Upper lobe of left lung (tissue), 6 donors: Measurements from ENCODE around the gene CNOT8. TPM values are rescaled to one million over a fixed set of nuclear protein-coding genes. Genes with fewer than 3 reads are reported as not detected.

Source experiments
- ATAC-seq, 2 donors: fragments of 200-7000 bp; cut with Tn5 transposase; one replicate each; pipeline ENCODE4 v1.9.1; 2022; ENCODE audit warnings: mild to moderate bottlenecking in 2 of 2, moderate library complexity in 2 of 2; ENCODE audit not compliant: low FRiP score in 2 of 2
- DNase-seq, 2 donors: peaks; one replicate each; pipeline ENCODE4 v3.0.0-alpha.2; 2019 to 2020
- H3K27ac ChIP-seq, 4 donors: fragments of 200-600 bp; sonication (generic); one replicate each; pipeline ENCODE4 v1.5.1; 2016 to 2019
- H3K27me3 ChIP-seq, 4 donors: fragments of 200-600 bp; sonication (generic); one replicate each; pipeline ENCODE4 v1.5.1; 2017 to 2019
- H3K36me3 ChIP-seq, 4 donors: fragments of 200-600 bp; sonication (generic); one replicate each; pipeline ENCODE4 v1.5.1; 2016 to 2019
- H3K4me1 ChIP-seq, 4 donors: fragments of 200-600 bp; sonication (generic); one replicate each; pipeline ENCODE4 v1.5.1; 2018 to 2019
- H3K4me3 ChIP-seq, 4 donors: fragments of 200-600 bp; sonication (generic); one replicate each; pipeline ENCODE4 v1.5.1; 2017 to 2019; ENCODE audit warnings: mild to moderate bottlenecking in 2 of 4, moderate library complexity in 1 of 4
- H3K9me3 ChIP-seq, 4 donors: fragments of 200-600 bp; sonication (generic); one replicate each; pipeline ENCODE4 v1.5.1; 2018 to 2019
- CTCF ChIP-seq, 6 experiments: fragments of 450-650 bp in 4 of 6; fragments of 200-600 bp in 2 of 6; sonication (generic) in 2 of 6; IDR thresholded peaks; one replicate each; pipeline ENCODE4 v1.5.1; 2016 to 2019; ENCODE audit warnings: antibody characterized with exemption in 6 of 6
- EP300 ChIP-seq, 4 donors: sonication (generic); formaldehyde crosslinking; IDR thresholded peaks; one replicate each; pipeline ENCODE4 v1.5.1; 2017; ENCODE audit warnings: antibody characterized with exemption in 4 of 4, control low read depth in 2 of 4
- POLR2A ChIP-seq, 4 donors: fragments of 450-650 bp; IDR thresholded peaks; one replicate each; pipeline ENCODE4 v1.5.1; 2016 to 2017; ENCODE audit warnings: antibody characterized with exemption in 4 of 4, mild to moderate bottlenecking in 2 of 4
- POLR2AphosphoS5 ChIP-seq, 2 donors: sonication (generic); formaldehyde crosslinking; IDR thresholded peaks; one replicate each; pipeline ENCODE4 v1.5.1; 2017; ENCODE audit warnings: antibody characterized with exemption in 2 of 2
- WGBS, 2 donors: methylation state at CpG; one replicate each; pipeline ENCODE4 v1.1.5; 2017 to 2018; 5-methylcytosine and 5-hydroxymethylcytosine counted together
- small RNA-seq, 4 donors: library from RNA; depleted of rRNA; stranded (forward); fragments of <200 nt; gene quantifications; one replicate each; pipeline ENCODE3, GENCODE V24; 2016
- total RNA-seq, 6 donors: library from RNA; depleted of rRNA in 4 of 6; stranded (reverse); fragments of >200 nt in 4 of 6; gene quantifications; one replicate each; pipeline versions ENCODE4 v1.1.0 to v1.2.1, GENCODE V29; 2016 to 2021
- donor health status: DM: no; HTN: no; CAD: no; lungs with moderate emphysema.
- donor health status: DM: no; HTN: yes; CAD: no; lungs with severe emphysema.

Gene CNOT8
- total RNA-seq, 6 donors from 2014 or later: 54.5 to 189 (median 87.6) TPM

GRCh38 chr5:154923441-154924430, 65.3 kb downstream of the CNOT8 start:
- no peaks in the 10 kb centered on the region for H3K9me3 ChIP-seq
- DNase-seq: no peak
- H3K36me3 ChIP-seq: peaks cover 13 to 89% (median 39%) of the 10 kb centered on the region in 4 donors
- no peak for ATAC-seq
- H3K4me3 ChIP-seq: no peak overlapping the region
- no peaks in the 10 kb centered on the region for H3K27me3 ChIP-seq
- WGBS, 2 donors: 90 to 95% methylated on average over 7 of the region's 7 CpGs
- H3K27ac ChIP-seq: no peak overlapping the region
- TF ChIP-seq EP300 (IDR thresholded peaks at IDR 0.05) (no peak), POLR2AphosphoS5 (IDR thresholded peaks at IDR 0.05) (no peak), POLR2A (IDR thresholded peaks at IDR 0.05) (no peak), CTCF (IDR thresholded peaks at IDR 0.05) (no peak)
- H3K4me1 ChIP-seq: no peaks in the 10 kb centered on the region

Small RNA genes within 50 kb of the gene (small RNA-seq; reads per million reads assigned to genes)
- gene MIR378H: 0 reads per million in 4 donors

Other genes with a start within 250 kb of the CNOT8 start
- gene LARP1, start 103.2 kb upstream of the CNOT8 start, total RNA-seq: 100 to 1,000 TPM; 107 to 154 (median 129) TPM
- 100 to 1,000 TPM in 1 of 6 donors, 10 to 100 TPM in 5; 41.7 to 147 (median 60.2) TPM for gene FAXDC2, start 8.0 kb upstream of the CNOT8 start, total RNA-seq
- 10 to 100 TPM in 5 of 6 donors, 1 to 10 TPM in 1; 6.5 to 15.6 (median 14.9) TPM for gene GEMIN5, start 79.6 kb downstream of the CNOT8 start, total RNA-seq
- 10 to 100 TPM in 5 of 6 donors, 1 to 10 TPM in 1; 7.3 to 34.0 (median 30.3) TPM for gene MRPL22, start 82.4 kb downstream of the CNOT8 start, total RNA-seq
- under 1 TPM in 4 of 6 donors, not detected in 2; 0.07 to 0.30 (median 0.12) TPM for gene KIF4B, start 155.1 kb downstream of the CNOT8 start, total RNA-seq